Bone marrow (tissue), 2 donors: ENCODE results near the gene RHOF.
A peak's percentile ranks its signal among the peaks of the same experiment; 100 is the strongest.
"Not testable (repeated sequence)": the region's sequence is repeated elsewhere in the genome, so short reads cannot be mapped to it uniquely, and the experiment has no call there.

Experiments used
- DNase-seq, 2 donors: peaks; one replicate each; lab custom pipeline; 2025; lab: John Stamatoyannopoulos, UW

RHOF gene

GRCh38 chr12:121775501-121775900, 18.0 kb downstream of the RHOF start:
- DNase-seq, result no peak

GRCh38 chr12:121774968-121775474, 18.5 kb downstream of the RHOF start:
- DNase-seq, result no peak

GRCh38 chr12:121773011-121773777, 20.3 kb downstream of the RHOF start:
- DNase-seq, result peak; percentile 15 to 38

- no peak for DNase-seq
Measured at GRCh38 chr12:121770813-121771625, 22.5 kb downstream of the RHOF start.

- DNase-seq, result no peak
Measured at GRCh38 chr12:121770388-121770787, 23.1 kb downstream of the RHOF start.

GRCh38 chr12:121769831-121770301, 23.6 kb downstream of the RHOF start:
- DNase-seq, result no peak

GRCh38 chr12:121769297-121769830, 24.1 kb downstream of the RHOF start:
- DNase-seq, result no peak

GRCh38 chr12:121767525-121768016, 25.9 kb downstream of the RHOF start:
- no peak for DNase-seq

GRCh38 chr12:121766290-121767039, 27.0 kb downstream of the RHOF start:
- DNase-seq, result no peak

GRCh38 chr12:121765573-121765972, 27.9 kb downstream of the RHOF start:
- no peak for DNase-seq

GRCh38 chr12:121764808-121765207, 28.7 kb downstream of the RHOF start:
- DNase-seq, result no peak

GRCh38 chr12:121762269-121762668, 31.2 kb downstream of the RHOF start:
- no peak for DNase-seq

- DNase-seq, result not testable (repeated sequence)
Measured at GRCh38 chr12:121758536-121758935, 35.0 kb downstream of the RHOF start.

- no peak for DNase-seq
Measured at GRCh38 chr12:121755591-121755990, 37.9 kb downstream of the RHOF start.

- no peak for DNase-seq
Measured at GRCh38 chr12:121754836-121755235, 38.7 kb downstream of the RHOF start.

GRCh38 chr12:121753844-121754264, 39.6 kb downstream of the RHOF start:
- DNase-seq, result no peak

- DNase-seq, result no peak
Measured at GRCh38 chr12:121751749-121752351, 41.6 kb downstream of the RHOF start.

GRCh38 chr12:121751034-121751433, 42.5 kb downstream of the RHOF start:
- no peak for DNase-seq

GRCh38 chr12:121750507-121750955, 43.0 kb downstream of the RHOF start:
- no peak for DNase-seq

- DNase-seq, result no peak
Measured at GRCh38 chr12:121749267-121749666, 44.2 kb downstream of the RHOF start.
